HG02852 (cell line): Measurements from ENCODE around the gene KCNMA1.

Experiments used
- ATAC-seq: cut with Tn5 transposase; IDR thresholded peaks from one replicate; pipeline ENCODE4 v1.9.1; 2021; ENCODE audit warnings: mild to moderate bottlenecking, moderate library complexity; ENCODE audit not compliant: unreplicated experiment

Gene KCNMA1

DNA sequence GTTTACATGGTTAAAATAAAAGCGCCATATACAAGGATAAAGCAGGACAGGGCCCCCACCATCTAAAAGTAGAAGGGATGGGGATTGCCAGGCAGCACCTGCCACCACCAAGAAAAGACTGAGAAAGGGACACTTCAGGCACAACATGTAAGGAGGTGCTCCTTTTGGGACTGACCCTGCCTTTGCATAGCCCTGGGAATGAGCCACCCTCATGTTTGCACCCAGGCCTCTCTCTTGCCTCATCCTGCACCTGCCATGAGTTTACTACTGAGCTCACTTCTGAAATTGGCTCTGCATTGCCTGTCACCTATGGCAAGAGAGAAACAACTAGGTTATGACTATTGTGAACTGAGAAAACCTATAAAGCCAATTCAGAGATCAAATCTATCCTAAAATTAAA lies 489.7 kb downstream of the KCNMA1 start:
- ATAC-seq: no peak

DNA sequence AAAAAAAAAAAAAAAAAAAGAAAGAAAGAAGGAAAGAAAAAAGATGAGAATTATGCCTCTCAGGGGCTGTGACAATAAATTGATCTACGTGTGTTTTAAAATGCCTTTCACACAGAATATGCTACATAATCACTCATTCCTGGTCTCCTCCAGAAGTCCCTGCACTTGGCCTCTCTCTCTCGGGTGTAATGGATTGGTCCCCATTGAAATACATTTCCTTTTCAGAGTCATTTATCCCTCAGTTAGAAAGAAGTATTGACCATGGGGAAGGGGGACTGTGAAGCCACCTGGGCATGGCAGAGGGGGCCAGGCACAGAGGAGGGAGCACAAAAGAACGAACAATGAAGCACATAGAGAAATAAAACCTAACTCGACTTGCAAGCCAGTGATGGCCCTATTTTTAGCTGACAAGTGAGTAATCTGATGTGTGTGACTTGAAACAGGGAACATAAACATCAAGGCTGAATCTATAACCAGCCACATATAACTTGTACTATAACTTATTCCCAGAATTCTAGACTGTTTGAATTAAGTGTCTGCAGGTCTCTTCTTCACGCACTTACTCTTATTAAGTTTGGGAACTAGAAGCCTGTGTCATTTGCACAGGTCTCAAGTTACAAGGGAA lies 490.8 kb downstream of the KCNMA1 start:
- no peak for ATAC-seq

DNA sequence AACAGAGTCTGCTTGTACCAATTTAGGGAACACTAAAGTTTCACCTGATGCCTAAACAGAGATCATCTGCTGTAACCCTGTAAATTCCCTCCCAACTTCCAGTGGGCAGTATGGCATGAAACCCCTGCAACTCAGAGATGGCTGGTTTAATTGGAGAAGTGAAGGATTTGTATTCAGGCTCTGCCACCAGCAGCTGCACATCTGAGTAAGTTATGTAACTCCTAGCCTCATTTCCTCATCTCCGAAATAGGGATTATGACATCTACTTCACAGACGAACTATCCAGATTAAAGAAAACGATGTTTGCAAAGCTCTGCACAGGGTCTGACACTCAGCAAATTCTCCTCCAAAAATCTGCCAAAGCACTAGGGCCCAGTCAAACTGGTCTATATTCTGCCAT lies 493.0 kb downstream of the KCNMA1 start:
- no peak for ATAC-seq

DNA sequence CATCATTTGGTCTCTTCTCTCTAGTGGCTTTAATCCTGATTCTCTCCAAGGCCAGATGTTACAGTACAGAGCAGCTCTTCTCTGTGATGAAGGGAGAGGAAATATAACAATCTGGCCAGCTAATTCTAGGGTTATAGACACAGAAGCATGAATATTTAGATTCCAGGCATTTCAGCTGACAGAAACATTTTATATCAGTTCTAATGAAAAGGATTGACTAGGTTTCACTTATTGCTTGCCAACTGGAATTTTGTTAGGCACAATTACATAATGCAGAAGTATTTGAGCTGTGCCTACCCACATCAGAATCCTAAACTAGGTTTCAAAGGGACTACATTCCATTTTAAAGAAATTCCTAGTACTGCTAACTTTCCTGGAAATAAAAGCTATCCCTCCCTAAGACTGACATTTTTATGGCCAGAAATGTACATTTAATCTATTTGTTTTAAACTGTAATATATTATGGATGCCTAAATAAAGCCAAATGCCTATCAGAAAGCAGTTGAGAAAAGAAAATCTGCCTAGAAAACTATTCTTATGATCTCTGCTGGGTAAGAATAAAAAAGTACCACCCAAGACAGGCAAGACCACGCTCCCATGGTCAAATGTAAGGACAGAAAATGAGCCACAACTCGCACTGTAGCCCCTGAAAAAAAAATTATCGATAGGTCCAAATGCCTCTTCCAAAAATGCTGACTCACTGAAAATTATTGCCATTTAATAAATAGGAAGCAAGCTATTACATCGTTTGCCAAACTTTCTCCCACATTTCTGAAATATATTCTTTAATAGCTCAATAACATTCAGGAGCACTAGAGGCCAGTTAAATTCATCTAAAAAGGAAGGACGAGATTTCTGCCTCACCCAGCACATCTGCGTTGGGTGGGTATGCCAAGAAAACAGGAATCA lies 498.1 kb downstream of the KCNMA1 start:
- no peak for ATAC-seq

DNA sequence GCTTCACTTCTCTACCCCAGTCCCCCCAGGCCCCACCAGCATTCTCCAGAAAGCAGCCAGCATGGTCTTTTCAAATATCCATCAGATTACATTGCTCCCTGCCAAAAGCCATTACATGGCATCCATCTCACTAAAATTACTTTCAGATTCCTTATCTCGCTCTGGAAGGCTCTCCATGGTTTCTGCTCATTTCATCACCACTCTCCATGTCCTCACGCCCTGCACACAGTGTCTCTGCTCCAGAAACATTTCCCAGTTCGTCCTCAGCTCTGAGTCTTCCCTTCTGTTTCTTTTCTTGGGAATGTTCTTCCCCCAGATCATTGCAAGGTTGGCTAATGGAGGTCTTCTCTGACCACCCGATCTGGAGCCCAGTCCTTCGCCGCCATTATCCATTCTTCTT lies 499.1 kb downstream of the KCNMA1 start:
- ATAC-seq: no peak

DNA sequence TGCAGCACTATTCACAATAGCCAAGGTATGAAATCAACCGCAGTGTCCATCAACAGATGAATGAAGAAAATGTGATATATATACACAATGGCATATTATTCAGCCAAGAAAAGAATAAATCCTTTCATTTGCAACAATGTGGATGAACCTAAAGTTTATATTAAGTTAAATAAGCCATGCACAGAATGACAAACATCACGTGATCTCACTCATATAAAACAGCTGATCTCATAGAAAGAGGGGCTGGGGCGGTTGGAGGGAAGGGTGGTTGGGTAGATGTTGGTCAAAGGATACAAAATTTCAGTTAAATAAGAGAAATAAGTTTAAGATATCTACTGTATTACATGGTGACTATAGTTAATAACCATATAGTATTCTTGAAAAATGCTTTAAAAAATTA lies 502.1 kb downstream of the KCNMA1 start:
- no peak for ATAC-seq

DNA sequence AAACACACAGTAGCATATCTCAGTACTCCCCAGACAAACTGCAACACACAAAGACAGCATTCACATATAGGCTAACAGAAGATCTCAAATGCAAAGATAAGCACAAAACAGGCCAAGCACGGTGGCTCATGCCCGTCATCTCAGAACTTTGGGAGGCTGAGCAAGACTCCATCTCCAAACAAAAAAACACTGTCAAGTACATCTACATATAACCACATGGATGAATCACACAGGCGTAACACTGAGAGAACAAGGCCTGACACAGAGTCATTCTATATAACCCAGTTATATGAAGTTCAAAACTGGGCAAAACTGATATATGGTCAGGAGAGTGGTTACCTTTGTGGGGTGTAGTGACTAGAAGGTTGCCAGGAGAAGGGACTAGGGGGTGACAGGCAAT lies 506.4 kb downstream of the KCNMA1 start:
- ATAC-seq: no peak

DNA sequence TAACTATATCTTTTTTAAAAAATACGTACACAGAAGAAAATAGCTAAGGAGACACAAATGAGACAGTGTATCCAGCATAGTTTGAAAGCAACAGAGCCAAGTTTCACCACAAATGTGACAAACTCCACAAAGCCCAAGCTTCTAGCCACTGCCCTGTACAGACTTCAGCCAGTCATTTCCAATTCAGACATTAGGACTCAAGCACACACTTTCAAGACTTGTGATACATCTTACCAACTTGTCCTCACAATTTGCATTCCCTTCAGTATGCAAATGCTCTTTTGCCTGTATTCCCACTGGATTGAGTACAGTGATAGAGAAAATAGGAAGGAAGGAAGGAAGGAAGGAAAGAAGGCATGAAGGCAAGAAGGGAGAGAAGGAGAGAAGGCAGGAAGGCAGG lies 510.4 kb downstream of the KCNMA1 start:
- ATAC-seq: no peak

DNA sequence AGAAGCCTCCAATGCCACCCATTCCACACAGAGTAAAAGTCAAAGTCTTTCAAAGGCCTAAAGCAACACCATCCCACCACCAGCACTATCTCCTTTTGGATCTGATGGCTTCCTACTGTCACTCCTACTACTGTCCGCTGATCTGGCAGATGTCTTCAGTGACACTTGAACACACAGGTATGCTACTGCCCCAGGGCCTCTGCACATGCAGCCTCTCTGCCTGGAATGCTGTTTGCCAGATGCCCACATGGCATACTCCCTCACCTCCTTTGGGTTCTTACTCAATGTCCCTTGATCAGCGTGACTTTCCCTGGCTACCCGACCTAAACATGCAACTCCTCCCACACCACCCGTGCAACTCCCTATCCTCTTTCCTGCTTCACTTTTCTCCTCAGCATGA lies 512.4 kb downstream of the KCNMA1 start:
- ATAC-seq: no peak

DNA sequence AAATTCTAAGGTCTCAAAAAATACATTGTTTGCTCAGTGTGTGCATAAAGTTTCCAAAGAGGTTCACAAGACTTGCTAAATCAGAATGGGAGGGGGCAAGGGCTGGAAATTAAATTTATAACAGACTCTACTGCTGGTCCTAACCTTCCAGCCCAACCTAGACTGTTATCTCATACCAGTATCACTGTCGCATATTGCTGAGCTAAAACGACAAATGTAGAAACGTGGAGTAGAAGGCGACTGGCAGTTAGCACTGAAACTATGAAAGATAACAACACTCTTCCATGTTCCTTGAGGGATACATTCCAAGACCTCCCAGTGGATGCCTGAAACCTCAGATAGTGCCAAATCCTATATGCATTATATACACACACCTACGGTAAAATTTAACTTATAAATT lies 514.3 kb downstream of the KCNMA1 start:
- no peak for ATAC-seq

DNA sequence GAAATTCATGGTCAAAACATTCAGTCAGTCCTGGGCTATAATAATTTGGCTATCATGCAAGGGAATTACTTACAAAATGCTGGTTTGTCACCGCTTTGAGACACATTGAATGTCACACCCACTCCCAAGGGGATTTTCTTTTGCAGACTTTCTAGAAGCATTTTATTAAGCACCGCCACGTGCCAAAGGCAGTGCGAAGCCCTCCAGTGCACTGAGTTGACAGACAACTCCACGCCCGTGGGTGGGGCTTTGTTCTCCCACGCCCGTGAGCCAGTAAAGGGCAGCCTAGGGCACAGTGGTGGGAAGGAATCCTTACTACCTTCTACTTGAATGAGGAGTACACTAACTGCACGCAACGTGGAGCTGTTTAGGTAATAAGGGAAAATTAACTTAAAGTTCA lies 515.8 kb downstream of the KCNMA1 start:
- ATAC-seq: no peak

DNA sequence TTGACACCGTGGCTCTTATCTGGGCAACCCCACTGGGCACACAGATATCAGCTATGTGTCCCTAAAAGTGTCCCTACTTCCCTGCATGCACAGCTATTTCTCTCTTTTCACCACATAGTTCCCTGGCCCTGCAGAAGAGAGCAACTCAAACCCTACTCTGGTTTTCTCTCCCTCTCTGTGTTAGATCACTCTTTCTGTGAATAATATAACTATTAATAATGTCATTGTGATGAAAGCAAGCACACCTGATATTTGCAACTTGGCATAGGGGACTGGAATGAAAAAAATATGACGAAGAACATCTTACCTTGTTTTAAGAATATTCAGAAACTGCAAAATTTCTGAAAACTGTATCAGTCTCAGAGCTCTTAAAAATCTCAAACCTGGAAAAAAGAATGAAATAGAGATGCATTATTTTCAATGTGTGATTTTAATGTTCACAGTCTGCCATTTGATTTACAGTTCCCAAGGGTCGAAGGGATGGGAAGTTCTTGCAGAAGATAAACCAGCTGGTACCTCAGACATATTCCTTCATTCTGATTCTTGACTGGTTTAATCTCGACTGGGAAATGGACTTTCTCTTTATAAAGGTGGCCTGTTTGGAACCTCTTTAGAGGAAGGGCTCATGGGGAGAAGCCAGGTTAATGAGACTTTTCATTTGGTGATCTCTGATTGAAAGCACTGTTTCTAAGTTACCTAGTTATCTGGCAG lies 516.8 kb downstream of the KCNMA1 start:
- no peak for ATAC-seq

DNA sequence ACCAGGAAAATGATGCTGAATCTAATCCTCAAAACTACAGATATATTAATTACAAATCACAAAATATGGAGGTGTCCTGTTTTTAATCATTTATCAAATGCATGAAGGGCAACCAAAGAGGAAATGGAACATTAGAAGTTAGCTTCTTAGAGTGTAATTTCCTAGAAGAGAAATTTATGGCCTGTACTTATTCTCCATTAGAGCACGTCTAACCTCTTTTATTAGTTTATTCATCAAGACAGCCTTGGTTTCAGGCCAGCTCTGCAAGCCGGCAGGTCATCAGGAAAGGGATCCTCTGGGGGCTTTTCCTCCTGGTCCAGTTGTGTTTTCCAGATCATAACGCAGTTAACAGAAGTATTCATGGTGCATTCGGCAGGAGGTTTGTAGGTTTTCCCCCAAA lies 517.6 kb downstream of the KCNMA1 start:
- no peak for ATAC-seq

DNA sequence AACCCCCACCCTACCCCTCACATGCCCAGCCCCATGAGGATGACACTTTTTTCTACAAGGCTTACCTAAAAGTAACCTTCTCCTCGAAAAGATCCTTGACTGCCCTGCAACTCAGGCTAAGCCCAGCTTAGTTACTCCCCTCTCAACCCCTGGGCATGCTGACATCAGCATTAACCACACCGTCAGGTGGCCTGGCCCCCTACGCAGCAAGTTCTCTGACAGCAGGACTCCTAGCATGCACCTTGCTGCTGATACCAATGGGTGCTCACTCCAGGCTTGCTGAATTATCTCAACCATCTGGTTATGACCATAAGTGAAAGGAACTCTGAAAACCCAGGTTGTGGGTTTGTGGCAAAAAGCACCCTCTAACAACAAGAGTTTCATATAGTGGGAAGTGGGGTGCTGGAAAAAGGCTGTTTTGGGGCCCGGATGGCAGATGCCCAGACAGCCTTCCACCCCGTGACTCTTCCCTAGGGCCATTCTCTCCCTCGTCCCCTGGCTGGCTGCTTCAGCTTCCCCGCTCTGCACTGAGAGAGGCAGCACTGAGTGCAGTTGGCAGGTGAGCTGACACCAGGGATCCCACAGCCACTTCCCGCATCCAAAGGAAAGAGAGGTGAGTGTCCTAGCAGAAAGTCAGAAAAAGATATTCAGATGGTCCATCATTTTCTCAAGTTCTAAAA lies 518.9 kb downstream of the KCNMA1 start:
- no peak for ATAC-seq

DNA sequence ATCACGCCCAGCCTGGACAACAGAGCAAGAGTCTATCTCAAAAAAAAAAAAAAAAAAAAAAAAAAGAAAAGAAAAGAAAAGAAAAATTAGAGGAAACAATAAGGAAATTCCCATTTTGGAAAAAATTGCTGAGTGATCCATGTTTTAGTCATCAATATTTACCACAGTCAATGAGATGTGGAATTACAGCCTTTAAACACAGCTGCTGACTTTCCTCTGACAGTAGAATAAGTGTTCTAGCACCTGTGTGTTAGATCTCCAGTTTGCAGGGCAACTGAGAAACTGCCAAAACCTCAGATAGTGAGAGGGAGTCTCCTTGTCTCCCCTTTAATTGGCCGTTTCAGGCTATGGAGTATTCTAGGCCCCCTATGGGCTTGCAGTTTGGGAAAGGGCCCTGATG lies 520.1 kb downstream of the KCNMA1 start:
- no peak for ATAC-seq

DNA sequence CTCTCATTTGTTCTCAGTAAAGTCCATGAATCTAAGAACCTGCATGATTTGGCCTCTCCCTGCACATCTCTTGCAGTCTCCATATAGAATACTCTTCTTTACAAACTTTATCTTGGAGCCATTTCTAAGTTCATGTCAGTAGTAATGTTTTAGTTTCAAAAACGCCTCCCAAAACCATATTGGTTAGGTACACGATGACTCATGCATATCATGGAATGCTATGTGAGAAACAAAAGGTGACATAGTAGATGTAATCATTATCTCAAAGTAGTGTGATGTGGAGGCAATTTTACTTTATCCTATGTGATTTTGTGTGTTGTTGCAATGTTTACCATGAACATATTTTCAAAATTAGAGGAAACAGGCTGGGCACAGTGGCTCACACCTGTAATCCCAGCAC lies 520.7 kb downstream of the KCNMA1 start:
- no peak for ATAC-seq

DNA sequence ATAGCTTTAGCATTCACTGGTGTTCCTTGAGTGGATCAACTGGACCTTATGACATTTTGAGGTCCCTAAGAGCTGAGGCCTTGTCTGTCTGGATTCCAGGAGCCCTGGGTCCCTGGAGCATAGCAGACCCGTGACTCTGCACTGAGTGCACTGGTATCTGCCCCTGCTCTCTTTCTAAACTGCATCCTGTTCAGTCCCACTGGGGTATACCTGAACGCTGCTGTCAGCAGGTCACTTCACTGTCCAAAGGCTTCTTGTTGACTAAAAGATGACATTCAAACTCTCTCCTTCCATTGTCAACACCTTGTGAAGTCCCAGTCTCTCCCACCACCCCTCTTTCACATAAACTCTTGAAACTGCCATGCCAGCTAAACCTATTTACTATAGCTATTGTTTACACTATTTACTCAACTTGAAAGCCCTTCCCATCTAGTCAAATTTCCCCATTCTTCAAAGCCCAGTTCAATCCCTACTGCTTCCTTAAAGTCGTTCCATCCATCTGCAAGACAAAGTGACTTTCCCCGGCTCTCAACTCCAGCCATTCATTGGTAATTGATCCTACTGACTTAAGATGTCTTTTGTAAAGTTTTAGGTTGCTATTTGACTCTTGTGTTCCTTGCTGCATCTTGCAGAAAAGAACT lies 523.3 kb downstream of the KCNMA1 start:
- no peak for ATAC-seq

DNA sequence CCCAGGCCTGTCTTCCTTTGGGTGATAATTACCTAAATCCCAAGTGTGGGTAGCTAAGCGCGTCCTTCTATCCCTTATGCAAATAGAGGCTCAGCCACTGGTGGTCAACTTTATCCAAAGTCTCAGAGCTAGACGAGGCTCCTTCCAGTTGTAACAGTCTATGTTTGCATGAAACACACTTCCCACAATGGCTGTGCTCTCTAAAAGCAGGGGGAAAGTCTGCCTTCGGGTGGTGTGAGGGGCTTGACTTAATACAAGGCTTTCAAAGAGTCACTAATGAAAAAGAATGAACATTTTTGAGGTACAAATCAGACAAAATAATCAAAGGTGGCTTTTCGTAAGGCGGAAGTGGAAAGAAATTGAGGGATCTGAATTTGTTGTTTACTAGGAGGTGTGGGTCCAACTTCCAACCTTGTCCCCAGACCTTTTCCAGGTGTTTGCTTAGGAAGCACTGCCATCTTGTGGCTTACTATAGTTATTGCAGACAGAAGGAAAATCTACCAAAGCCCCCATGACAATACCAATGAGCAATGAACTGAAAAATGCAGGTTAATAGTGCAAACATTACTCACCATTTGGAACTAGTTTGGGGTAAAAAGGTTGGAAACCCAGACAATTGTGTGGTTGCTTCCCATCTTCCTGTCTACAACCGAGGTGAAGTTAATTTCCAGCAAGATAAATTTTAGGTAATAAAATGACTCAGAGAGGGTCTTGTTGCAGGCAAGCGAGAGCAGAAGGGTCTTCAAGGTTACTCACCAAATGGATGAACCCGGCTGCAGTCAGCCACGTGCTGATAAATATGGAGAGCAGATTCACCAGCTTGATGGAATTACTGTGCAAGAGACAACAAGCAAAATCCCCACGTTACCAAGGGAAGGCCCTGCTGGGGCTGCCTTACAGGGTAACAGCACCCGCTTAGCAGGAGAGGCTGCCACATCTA lies 525.7 kb downstream of the KCNMA1 start:
- ATAC-seq: no peak

DNA sequence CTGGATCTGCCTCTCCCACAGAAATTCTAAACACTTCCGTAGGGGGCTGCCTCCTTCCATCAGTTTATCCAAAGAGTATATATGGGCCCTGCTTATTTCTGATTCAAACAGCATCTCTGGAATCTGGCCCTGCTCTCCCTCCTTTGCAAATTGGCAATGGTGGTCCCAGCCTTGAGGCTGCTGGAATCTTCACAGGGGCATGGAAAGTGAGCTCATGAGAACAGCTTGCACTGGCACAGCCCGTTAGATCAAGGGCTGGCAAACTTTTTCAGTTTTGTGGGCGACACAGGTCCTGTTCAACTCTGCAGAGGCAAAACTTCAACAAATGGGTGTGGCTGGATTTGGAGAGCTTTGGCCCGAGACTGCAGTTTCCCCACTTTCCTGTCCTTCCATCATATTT lies 526.9 kb downstream of the KCNMA1 start:
- no peak for ATAC-seq
